HUDEP-2 (cell line): ENCODE measurements around the gene SPINT2.

Source experiments
- DNase-seq, 76 experiments: peaks; one replicate each; lab custom pipeline; 2025; ENCODE audit not compliant: unreplicated experiment in 76 of 76; lab: John Stamatoyannopoulos, UW

Gene SPINT2

GRCh38 chr19:38265921-38266429 lies 1.6 kb downstream of the SPINT2 start:
- no peak for DNase-seq

DNA sequence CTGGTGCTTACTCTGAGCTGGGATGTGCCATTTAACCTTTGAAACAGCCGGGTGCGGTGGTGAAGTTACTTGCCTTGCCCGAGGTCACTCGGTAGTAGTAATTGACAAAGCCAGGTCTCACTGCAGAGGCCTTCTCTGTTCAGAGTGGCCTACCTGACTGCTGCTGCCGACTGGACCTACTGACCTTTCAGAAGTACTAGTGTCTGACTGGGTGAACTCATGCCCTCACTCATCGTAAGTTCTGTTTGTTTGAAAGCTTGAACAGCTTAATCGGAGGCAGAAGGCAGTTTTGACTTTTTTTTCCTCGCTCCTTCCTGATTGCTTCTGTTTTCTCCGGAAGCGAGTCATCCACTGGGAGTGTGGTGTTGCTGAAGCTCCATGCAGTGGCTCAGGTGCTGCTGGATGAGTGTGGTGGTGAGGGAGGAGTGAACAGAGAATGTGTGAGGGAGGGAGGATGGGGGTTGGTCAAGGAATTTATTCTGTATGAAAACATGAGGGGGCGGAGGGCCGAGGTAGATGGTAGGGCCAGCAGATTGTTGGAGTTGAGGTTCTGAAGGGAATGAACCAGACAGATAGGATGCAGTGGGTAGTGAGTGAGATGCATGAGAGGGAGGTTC lies 2.7 kb downstream of the SPINT2 start:
- DNase-seq, result no peak

- peak in 1 of 76 experiments; percentile 38 for DNase-seq
These were observed 3.5 kb downstream of the SPINT2 start for GRCh38 chr19:38267761-38268483.

- peak in 16 of 76 experiments; percentile 10 to 52 (median 28) for DNase-seq
These were observed 4.2 kb downstream of the SPINT2 start for GRCh38 chr19:38268539-38268938.

- peak in 52 of 76 experiments; percentile 15 to 75 (median 44) for DNase-seq
These were observed 6.3 kb downstream of the SPINT2 start for GRCh38 chr19:38270587-38271167.

GRCh38 chr19:38273499-38273898 lies 9.1 kb downstream of the SPINT2 start:
- no peak for DNase-seq

- DNase-seq, result no peak
These were observed 10.4 kb downstream of the SPINT2 start for GRCh38 chr19:38274739-38275138.

DNA sequence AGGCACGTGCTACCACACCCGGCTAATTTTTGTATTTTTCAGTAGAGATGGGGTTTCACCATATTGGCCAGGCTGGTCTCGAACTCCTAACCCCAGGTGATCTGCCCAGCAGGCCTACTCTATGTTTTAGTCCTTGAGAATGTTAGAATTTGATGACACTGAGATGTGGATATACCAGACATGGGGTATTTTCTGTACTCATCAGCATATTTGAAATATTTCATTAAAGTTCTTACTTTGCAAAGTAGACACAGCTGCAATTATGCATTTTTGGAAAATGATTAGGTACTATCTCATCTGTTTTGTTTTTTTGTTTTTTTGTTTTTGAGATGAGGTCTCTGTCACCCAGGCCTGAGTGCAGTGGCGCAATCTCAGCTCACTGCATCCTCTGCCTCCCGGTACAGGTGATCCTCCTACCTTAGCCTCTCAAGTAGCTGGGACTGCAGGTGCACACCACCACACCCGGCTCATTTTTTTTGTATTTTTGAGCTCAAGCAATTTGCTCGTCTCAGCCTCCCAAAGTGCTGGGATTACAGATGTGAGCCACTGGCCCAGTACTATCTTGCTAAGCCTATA lies 12.7 kb downstream of the SPINT2 start:
- no peak for DNase-seq

- DNase-seq, result no peak
These were observed 13.2 kb downstream of the SPINT2 start for GRCh38 chr19:38277549-38277948.

DNA sequence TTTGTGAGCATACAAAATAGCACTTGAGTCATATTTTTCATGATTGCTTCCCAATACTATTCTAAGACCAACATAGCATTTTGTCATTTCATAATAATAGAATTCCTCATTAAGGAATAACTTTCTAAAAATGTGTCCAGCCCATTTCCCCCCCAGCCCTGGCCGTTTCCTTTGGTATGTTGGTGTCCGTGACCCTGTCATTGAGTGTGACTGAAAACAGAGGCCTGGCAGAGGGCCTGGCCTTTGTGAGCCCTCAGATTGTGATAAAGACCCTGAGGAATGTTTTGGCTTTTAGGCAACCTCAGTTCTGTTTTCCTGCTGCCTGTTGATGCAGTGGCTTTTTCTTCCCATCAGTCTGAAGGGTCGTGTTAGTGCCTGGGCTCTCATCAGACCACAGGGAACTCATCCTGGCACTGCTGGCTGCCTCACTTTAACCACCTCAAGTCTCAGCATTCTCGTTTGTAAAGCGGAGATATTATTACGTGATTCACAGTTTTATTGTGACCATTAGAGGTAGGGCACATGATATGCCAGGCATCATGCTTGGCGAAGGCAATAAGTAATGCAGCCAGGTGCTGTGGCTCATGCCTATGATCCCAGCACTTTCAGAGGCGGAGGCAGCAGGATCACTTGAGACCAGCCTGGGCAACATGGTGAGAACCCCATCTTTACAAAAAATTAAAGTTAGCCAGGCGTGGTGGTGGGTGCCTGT lies 13.8 kb downstream of the SPINT2 start:
- DNase-seq, result no peak

GRCh38 chr19:38278751-38279150 lies 14.4 kb downstream of the SPINT2 start:
- DNase-seq, result no peak

DNA sequence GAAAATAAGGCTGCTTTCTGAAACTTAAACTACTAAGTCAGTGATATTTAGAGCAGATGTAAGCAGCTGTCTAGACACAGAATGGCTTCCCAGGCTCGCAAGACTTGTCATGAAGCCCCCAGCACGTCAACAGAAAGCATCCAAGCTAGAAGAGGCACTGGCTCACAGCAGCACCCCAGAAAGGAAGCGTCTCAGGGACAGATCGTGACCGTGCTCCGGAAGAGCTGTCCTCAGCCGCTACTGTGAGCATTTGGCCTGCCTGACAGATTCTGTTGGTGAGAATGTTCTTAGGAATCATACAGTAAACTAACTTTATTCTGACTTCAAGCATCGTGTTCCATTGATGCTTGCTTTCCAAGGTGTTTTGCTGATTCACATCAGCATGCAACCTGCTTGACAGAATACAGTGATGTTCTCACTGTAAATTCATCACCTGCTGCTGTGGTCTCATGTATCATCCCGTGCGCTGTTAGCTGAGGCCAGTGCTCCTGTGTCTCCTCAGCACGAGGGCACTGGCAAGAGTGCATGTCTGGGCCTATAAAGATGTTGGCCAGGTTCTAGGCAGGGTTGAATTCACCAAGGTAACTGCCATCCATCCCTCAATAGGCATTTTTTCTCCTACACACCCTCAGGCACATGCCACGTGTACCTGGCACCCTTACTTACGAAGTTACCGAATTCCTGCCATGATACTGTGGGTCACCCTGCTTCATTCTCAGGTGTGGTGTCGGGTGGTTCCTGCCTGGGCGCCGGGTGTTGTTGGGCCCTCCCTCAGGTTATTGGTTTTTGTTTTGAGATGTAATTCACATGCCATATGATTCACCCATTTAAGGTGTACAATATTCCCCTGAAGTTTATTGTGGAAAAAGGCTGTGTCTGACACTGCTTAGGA lies 15.9 kb downstream of the SPINT2 start:
- DNase-seq, result no peak

- DNase-seq, result peak in 2 of 76 experiments; percentile 27 to 28
These were observed 17.6 kb downstream of the SPINT2 start for GRCh38 chr19:38281811-38282566.

DNA sequence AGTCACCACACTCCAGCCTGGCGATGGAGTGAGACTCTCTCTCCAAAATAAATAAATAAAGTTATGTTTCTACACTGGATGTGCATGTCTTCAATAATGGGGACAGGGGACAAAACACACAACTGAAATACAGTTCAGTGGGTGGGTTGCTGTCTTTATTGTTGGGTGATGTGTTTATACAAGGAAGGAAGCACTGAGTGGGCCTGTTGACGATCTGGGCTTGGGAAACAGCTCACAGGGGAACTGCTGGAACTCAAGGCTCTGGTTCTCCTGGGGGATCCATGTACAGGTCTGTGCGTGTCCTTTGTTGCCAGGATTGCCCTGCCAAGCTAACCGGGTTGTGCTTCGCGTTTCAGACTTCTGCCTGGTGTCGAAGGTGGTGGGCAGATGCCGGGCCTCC lies 18.9 kb downstream of the SPINT2 start:
- no peak for DNase-seq

DNA sequence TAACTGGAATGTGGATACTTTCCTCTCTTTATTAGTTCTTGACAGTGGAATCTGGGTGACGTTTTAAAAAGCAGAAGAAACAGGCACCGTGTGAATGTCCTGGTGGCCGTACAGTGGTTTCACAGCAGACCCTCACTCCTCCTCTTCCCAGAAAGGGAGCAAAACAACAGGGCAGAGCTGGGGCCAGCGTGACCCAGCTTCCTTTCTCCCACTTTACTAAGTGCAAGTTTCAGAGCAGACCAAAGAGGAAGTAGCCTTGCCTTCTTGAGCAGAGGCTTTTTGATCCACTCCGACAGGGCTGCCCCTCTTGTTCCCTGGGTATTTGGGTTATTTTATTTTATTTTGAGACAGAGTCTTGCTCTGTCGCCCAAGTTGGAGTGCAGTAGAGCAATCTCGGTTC lies 20.0 kb downstream of the SPINT2 start:
- no peak for DNase-seq

DNA sequence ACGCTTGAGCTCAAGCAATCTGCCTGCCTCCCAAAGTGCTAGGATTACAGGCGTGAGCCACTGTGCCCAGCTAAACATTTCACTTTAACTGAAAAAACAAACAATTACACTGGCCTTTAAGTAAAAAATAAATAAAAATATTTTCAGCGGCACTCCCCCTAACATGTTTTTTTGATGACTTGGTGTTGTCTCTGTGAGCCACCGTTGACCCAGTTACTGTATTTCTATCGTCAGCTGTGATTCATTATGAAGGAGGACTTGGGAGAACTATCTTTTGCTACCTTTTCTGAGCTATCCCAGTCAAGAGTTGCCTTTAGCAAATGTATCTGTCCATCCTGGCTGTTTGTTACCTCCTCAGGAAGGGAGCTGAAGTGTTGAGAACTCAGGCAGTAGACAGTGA lies 21.2 kb downstream of the SPINT2 start:
- DNase-seq, result no peak

- DNase-seq, result no peak
These were observed 23.2 kb downstream of the SPINT2 start for GRCh38 chr19:38287604-38288003.

- DNase-seq, result no peak
These were observed 23.9 kb downstream of the SPINT2 start for GRCh38 chr19:38288123-38288855.
